T-helper 22 cell (primary cell): ENCODE results near the gene RAPGEF4.
"Not testable (repeated sequence)": the region's sequence is repeated elsewhere in the genome, so short reads cannot be mapped to it uniquely, and the experiment has no call there.

ENCODE experiments used
- DNase-seq: peaks from one replicate; pipeline ENCODE4 v3.0.0-alpha.2; 2020; ENCODE audit warnings: low read depth

The RAPGEF4 gene

DNA sequence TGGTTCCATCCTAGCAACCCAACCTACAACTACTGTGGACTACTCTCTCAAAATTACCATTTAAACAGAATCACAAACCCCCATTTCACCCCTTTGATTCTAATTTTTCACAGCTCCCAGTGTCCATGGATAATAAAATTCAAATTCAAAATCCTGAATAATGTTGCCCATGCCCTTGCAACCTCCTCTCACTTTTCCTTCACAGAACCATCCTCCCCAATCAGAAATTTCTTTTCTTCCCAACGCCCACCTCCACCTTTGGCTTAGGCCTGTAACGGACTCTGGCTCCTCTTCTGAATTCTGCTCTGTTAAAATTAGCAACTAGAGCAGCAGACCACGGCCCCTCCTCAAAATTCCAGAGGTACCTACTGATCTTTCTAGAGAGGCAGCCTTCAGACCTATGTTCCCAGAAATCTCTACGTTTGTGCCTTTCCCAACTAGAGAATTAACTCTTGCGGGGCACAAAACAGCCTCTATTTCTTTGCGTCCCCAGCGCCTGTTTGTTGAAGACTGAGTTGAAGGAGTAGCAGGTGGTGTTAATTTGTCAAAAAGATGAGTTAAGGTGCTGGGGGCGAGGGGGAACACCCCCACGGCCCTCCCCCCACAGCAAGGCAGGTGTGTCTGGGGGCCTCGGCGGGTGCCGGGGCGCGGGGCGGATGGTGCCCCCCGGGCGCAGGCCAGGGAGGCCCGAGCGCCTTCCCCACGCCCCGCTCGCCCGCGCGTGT is 339.6 kb downstream of the RAPGEF4 start:
- DNase-seq: no peak

- DNase-seq: peak; percentile 34
Measured at GRCh38 chr2:173075781-173076580, 340.3 kb downstream of the RAPGEF4 start, which contains the start of gene MAP3K20. Gene MAP3K20, plus strand, starts transcription at chr2:173075846. Its CDS starts 15,186 bp downstream, at chr2:173091032.

- no peak for DNase-seq
Measured at GRCh38 chr2:173076581-173077345, 341.1 kb downstream of the RAPGEF4 start.

- no peak for DNase-seq
Measured at GRCh38 chr2:173077506-173078177, 342.0 kb downstream of the RAPGEF4 start.

- DNase-seq: no peak
Measured at GRCh38 chr2:173079141-173079540, 343.5 kb downstream of the RAPGEF4 start.

DNA sequence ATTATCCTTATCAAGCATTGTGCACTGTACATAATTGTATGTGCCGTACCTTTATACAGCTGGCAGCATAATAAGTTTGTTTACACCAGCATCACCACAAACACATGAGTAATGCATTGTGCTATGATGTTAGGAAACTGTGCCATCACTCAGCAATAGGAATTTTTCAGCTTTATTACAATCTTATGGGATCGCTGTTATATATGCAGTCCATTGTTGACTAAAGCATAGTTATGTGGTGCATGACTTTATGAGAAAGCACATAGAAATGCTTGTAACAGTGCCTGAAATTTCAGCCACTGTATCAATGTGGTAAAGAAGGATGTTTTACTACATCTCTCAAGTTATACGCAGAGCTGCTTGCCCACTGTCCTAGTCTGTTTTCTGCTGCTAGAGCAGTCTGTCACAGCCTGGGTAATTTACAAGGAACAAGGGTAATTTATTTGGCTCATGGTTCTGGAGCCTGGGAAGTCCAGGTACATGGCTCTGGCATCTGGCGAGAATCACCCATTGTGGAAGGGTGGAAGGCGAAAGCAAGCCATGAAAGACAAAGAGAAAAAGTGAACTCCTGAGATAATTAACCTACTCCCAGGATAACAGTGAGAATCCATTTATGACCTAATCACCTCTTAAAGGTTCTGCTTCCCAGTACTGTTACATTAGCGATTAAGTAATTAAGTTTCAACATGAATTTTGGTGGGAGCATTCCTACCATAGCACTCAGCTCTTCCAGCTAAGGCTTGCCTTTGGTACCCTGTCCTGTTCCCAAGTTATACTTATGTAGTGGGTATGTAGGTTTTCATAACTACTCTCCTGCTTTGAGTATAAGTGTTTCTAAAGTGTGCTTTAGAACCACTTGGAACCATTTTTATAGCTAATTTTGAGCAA is 344.6 kb downstream of the RAPGEF4 start:
- no peak for DNase-seq

- no peak for DNase-seq
Measured at GRCh38 chr2:173086518-173087213, 351.0 kb downstream of the RAPGEF4 start.

GRCh38 chr2:173087214-173087581 is 351.6 kb downstream of the RAPGEF4 start:
- no peak for DNase-seq

DNA sequence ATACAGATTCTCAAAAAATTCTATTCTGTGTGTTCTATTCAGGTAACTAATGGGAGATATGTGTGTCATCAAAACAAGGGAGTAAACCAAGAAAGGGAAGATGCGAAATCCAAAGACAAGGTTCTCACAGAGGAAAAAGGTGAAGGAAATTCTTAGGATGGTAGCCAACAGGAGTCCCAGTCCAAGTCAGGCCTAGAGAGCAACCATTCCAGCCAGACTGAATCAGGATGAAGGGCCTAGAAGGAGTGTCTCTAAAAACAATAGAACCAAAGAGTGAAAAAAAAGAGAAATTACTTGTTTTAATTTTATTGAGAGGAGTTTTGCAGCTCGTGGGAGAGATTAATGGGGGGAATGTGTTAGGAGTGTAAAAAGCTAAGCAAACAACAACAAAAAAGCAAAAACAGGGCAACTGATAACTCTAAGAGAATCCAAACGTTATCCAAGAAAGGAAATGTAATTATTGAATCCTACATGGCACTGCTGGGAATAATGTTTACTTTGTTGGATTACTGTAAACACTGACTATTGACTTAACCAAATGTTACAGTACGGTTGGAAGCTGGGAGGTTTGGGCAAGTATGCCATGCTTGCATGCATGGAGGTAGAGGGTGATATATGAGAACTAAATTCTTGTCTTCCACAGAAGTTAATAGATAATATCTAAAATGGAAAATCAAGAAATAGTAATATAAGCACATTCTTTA is 352.3 kb downstream of the RAPGEF4 start:
- no peak for DNase-seq

DNA sequence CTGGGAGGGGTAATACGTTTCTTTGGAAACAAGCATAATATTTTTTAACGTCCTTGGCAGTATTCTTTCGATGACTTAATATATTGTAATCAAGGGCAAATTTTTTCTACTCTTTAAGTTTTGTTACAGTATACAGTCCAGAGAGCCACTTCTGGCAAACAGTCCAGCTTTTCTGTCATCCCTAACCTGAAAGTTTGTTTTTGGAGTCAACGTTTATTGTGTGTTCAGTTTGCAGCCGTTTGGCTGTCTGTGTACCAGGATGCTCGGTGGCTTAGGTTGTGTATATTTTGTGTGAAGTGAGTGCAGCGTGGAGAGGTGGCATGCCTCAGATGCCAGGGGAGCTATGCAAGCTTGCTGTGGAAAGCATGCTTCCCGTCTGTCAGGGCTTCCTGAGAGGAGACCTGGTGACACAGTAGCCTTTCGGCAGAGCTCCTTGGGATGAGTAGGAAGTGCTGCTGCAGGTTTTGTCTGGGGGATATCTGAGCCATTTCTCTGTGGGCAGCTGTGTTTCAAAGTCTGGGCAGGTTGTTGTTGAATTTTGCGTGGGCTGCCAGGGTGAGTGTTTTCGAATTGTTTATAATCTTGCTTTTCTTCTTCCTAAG is 354.7 kb downstream of the RAPGEF4 start:
- no peak for DNase-seq

- no peak for DNase-seq
Measured at GRCh38 chr2:173090973-173091660, 355.5 kb downstream of the RAPGEF4 start.

DNA sequence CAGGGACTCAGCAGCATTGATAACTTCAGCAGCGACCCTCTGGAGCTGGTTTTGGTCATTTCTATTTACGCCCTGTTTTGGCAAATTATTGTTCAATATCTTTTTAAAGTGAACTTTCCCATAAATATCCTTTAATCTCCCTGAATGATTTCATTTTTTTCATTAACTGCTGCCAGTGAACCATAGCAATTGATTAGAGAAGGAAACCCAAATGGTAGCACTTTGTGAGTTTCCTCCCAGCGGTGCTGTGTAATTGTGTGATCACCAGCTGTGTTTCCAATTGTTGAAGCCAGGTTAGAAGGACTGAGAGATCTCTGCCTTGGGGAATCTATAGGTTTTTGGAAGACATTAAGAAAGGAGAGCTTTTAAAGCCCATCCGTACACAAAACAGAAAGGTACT is 356.3 kb downstream of the RAPGEF4 start:
- no peak for DNase-seq

GRCh38 chr2:173092844-173093402 is 357.3 kb downstream of the RAPGEF4 start:
- no peak for DNase-seq

- DNase-seq: not testable (repeated sequence)
Measured at GRCh38 chr2:173093617-173094016, 358.0 kb downstream of the RAPGEF4 start.

DNA sequence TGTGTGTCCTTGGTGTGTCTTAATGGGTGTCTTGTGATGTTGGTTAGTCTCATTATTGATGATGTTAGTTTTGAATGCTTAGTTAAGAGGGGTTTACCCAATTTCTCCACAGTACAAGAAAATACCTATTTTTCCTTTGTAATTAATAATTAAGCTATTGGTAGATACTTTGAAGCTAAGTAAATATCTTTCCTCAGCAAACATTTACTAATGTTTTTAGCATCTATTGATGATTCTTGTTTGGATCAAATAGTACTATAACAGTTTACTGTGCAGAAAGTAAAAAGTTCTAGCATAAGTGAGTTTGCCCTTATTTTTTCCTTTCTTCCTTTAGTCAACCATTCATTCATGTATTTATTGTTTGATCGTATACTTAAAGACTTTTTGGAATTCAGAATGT is 359.1 kb downstream of the RAPGEF4 start:
- DNase-seq: no peak

DNA sequence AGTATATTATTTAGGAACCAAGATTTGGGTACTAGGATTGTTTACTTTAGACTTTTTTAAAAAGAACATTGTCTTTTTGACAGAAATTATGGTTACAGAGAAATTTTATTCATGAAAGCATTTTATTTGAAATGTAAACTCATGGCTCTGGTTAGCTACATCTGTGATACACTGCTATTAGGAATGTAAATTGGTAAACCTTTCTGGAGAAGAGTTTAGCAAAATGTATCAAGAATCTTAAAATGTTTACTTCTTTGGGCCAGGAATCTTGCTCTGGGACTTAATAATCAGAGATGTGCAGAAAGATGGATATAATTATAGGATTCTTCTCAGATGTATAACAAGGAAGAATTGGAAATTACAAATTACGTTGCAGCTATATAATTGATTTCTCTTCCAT is 359.7 kb downstream of the RAPGEF4 start:
- no peak for DNase-seq

GRCh38 chr2:173099271-173099670 is 363.6 kb downstream of the RAPGEF4 start:
- no peak for DNase-seq

DNA sequence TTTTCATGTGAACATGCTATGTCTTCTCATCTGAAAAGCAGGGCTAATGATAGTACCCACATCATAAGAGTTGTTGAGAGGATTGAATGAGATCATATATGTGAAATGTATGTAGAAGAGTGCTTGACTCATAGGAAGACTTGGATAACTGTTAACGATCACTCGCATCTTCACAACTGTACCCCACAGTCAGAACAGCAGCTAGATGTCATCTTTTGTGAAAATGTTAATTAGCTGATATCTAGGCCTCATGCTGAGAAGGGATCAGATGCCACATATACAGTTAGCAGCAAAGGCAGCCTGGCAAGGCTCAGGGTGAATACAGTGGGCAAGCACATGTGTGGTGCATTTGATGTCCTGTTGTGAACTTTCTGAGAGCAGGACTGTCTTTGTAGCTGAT is 364.2 kb downstream of the RAPGEF4 start:
- no peak for DNase-seq
